GM12891 (cell line): ENCODE results near the gene RUNX1.

Source experiments
- POLR2A ChIP-seq: IDR thresholded peaks from 2 replicates; pipeline ENCODE4 v1.6.1; 2011; ENCODE audit warnings: low read depth, low read length, control low read depth
- TAF1 ChIP-seq: IDR thresholded peaks from 2 replicates; pipeline ENCODE4 v1.6.1; 2011; ENCODE audit warnings: low read depth, low read length, control low read depth

DNA sequence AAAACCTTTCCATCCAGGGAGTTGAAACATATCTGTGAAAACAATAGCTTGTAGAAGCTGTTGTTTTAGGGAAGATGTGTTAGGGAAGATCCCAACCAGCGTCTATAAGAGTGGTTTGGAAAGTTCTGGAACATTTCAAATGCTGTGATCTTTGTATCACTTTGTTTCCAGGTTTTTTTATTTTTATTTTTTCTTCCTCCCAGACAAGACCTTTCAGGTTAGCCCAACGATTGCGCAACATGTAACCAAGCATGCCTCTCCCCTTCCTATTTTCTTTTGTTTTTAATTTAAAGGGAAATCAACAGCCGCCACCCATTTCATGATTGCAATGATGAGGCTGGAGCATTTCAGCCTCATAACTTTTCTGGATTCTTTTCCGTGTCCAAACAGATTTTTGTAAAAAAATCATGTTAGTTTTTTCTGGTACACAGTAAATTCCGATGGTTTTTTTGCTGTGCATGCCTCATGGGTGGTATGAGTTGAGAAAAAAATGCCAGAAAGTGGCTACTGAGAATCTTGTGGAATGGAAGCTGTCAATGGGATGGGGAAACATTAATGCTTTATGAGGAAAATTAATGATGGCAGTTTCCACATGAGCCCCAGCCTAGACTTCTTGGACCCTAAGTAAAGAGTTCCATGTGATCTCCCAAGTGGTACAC, 109.3 kb downstream of the RUNX1 start:
- TF ChIP-seq TAF1 (no peak), POLR2A (no peak)
